Mesenchymal stem cell (in vitro differentiated cells and primary cell): ENCODE data around the gene FZD7. TPM values are rescaled to one million over a fixed set of nuclear protein-coding genes. Genes with fewer than 3 reads are reported as not detected.
A peak's percentile ranks its signal among the peaks of the same experiment; 100 is the strongest.

Experiments
- DNase-seq: peaks from one replicate; pipeline ENCODE4 v3.0.0-alpha.2; 2013
- H2AFZ ChIP-seq: one replicate; pipeline ENCODE4 v1.6.1; 2013; ENCODE audit warnings: low read depth, mild to moderate bottlenecking, control low read depth, inconsistent platforms, low read length, moderate library complexity
- H2AK5ac ChIP-seq: 2 replicates; pipeline ENCODE4 v1.6.1; 2013; ENCODE audit warnings: low read length, moderate library complexity, mild to moderate bottlenecking, inconsistent platforms; ENCODE audit not compliant: severe bottlenecking
- H2BK120ac ChIP-seq: one replicate; pipeline ENCODE4 v1.6.1; 2013; ENCODE audit warnings: low read depth, mild to moderate bottlenecking, inconsistent platforms, low read length, moderate library complexity
- H2BK12ac ChIP-seq, 2 experiments: one replicate each; pipeline ENCODE4 v1.6.1; 2013; ENCODE audit warnings: inconsistent platforms in 2 of 2, low read length in 2 of 2, mild to moderate bottlenecking in 2 of 2, moderate library complexity in 2 of 2, control low read depth in 1 of 2
- H2BK15ac ChIP-seq: one replicate; pipeline ENCODE4 v1.6.1; 2013; ENCODE audit warnings: mild to moderate bottlenecking, low read depth, inconsistent platforms; ENCODE audit not compliant: poor library complexity, severe bottlenecking
- H2BK5ac ChIP-seq: 2 replicates; pipeline ENCODE4 v1.6.1; 2013; ENCODE audit warnings: low read depth, mild to moderate bottlenecking, low read length, control low read depth, inconsistent platforms; ENCODE audit not compliant: poor library complexity, severe bottlenecking
- H3K14ac ChIP-seq, 2 experiments: one replicate each; pipeline ENCODE4 v1.6.1; 2013; ENCODE audit warnings: inconsistent platforms in 2 of 2, low read length in 2 of 2, control low read depth in 1 of 2, mild to moderate bottlenecking in 1 of 2, moderate library complexity in 1 of 2
- H3K18ac ChIP-seq, 2 experiments: one replicate each; pipeline ENCODE4 v1.6.1; 2013; ENCODE audit warnings: inconsistent platforms in 2 of 2, low read length in 2 of 2, control low read depth in 1 of 2, low read depth in 1 of 2, mild to moderate bottlenecking in 1 of 2
- H3K23ac ChIP-seq, 2 experiments: one replicate each; pipeline ENCODE4 v1.6.1; 2013; ENCODE audit warnings: inconsistent platforms in 2 of 2, low read length in 2 of 2, mild to moderate bottlenecking in 2 of 2, moderate library complexity in 2 of 2, control low read depth in 1 of 2
- H3K27ac ChIP-seq: 2 replicates; pipeline ENCODE4 v1.5.1; 2013; ENCODE audit warnings: mild to moderate bottlenecking, moderate library complexity, low read length, control low read depth, inconsistent platforms; ENCODE audit not compliant: poor library complexity, severe bottlenecking
- H3K27me3 ChIP-seq, 2 experiments: 2 replicates each; pipeline versions ENCODE4 v1.6.1 to v1.7.0; 2013; ENCODE audit warnings: low read length in 2 of 2, mild to moderate bottlenecking in 2 of 2, moderate library complexity in 2 of 2, control low read depth in 1 of 2, inconsistent platforms in 1 of 2; ENCODE audit not compliant: control insufficient read depth in 1 of 2, insufficient read depth in 1 of 2
- H3K36me3 ChIP-seq, 2 experiments: 2 replicates each; pipeline versions ENCODE4 v1.6.1 to v1.7.0; 2013; ENCODE audit warnings: low read length in 2 of 2, control low read depth in 1 of 2, inconsistent platforms in 1 of 2, low read depth in 1 of 2, mild to moderate bottlenecking in 1 of 2; ENCODE audit not compliant: insufficient read depth in 2 of 2, control insufficient read depth in 1 of 2
- H3K4ac ChIP-seq, 2 experiments: one replicate each; pipeline ENCODE4 v1.6.1; 2013; ENCODE audit warnings: inconsistent platforms in 2 of 2, low read length in 2 of 2, mild to moderate bottlenecking in 2 of 2, moderate library complexity in 2 of 2, control low read depth in 1 of 2, low read depth in 1 of 2
- H3K4me1 ChIP-seq: 2 replicates; pipeline ENCODE4 v1.6.1; 2013; ENCODE audit warnings: low read depth, low read length, control low read depth; ENCODE audit not compliant: control insufficient read depth, insufficient read depth
- H3K4me2 ChIP-seq: 2 replicates; pipeline ENCODE4 v1.6.1; 2013; ENCODE audit warnings: low read length, mild to moderate bottlenecking, inconsistent platforms; ENCODE audit not compliant: poor library complexity, severe bottlenecking
- H3K4me3 ChIP-seq, 2 experiments: 2 replicates each; pipeline versions ENCODE4 v1.5.1 to v1.7.0; 2013; ENCODE audit warnings: low read length in 2 of 2, mild to moderate bottlenecking in 2 of 2, control low read depth in 1 of 2, low read depth in 1 of 2; ENCODE audit not compliant: insufficient read depth in 1 of 2
- H3K79me1 ChIP-seq: replicated peaks from 2 replicates; pipeline ENCODE4 v1.6.1; 2013; ENCODE audit warnings: mild to moderate bottlenecking, control low read depth, low read length, inconsistent platforms; ENCODE audit not compliant: poor library complexity, severe bottlenecking
- H3K9ac ChIP-seq: 2 replicates; pipeline ENCODE4 v1.7.0; 2013; ENCODE audit warnings: mild to moderate bottlenecking, low read length, moderate library complexity
- H3K9me3 ChIP-seq: 2 replicates; pipeline ENCODE4 v1.7.0; 2013; ENCODE audit warnings: mild to moderate bottlenecking, low read length; ENCODE audit not compliant: control insufficient read depth
- H4K8ac ChIP-seq: one replicate; pipeline ENCODE4 v1.6.1; 2013; ENCODE audit warnings: inconsistent platforms, mild to moderate bottlenecking, low read length, moderate library complexity
- H4K91ac ChIP-seq: one replicate; pipeline ENCODE4 v1.6.1; 2013; ENCODE audit warnings: mild to moderate bottlenecking, low read length, inconsistent platforms
- WGBS: methylation state at CpG from one replicate; pipeline ENCODE4 v1.1.7; 2013; ENCODE audit warnings: mixed read lengths; 5-methylcytosine and 5-hydroxymethylcytosine counted together
- polyA plus RNA-seq, 2 experiments: library from polyadenylated mRNA; stranded (reverse); fragments of 200-250 nt; gene quantifications; one replicate each; pipeline ENCODE4 v1.2.3, GENCODE V29; 2013

FZD7 gene
- polyA plus RNA-seq (2013, experiment 1 of 2): 25.4 TPM
- 27.1 TPM for polyA plus RNA-seq (2013, experiment 2 of 2)

GRCh38 chr2:202033317-202034248 lies at the start of gene FZD7:
Gene FZD7 (plus strand): TSS chr2:202033855. CDS start chr2:202034648, 793 bp downstream.
- H2BK15ac ChIP-seq: peak within 1 kb of the TSS; percentile 88

GRCh38 chr2:201984333-201984732 lies 49.3 kb upstream of the FZD7 start:
- DNase-seq: no peak
- Histone ChIP-seq H2BK15ac (no peak overlapping the region), H2BK12ac (no peak overlapping the region), H3K79me1 (no peaks in the 10 kb centered on the region), H3K36me3 (no peaks in the 10 kb centered on the region), H3K9ac (no peak overlapping the region), H3K27ac (no peak overlapping the region), H3K14ac (no peak overlapping the region), H4K8ac (no peak overlapping the region), H2AFZ (no peak overlapping the region), H4K91ac (no peak overlapping the region), H3K4ac (no peak overlapping the region), H2BK120ac (no peak overlapping the region), H3K4me3 (no peak overlapping the region), H3K27me3 (peaks cover 0 to 32% of the 10 kb centered on the region in 2 experiments), H3K4me1 (no peaks in the 10 kb centered on the region), H3K23ac (no peak overlapping the region), H2BK5ac (no peak overlapping the region), H3K4me2 (no peak overlapping the region), H3K9me3 (no peaks in the 10 kb centered on the region), H3K18ac (no peak overlapping the region), H2AK5ac (no peak overlapping the region)
- 97% methylated on average over 3 of the region's 3 CpGs for WGBS

More at GRCh38 chr2:202033317-202034248, at the start of gene FZD7:
- H4K91ac ChIP-seq: peak within 1 kb of the TSS; percentile 95
- H2BK12ac ChIP-seq: peak within 1 kb of the TSS in 1 of 2 experiments; percentile 82
- peak within 1 kb of the TSS; percentile 96 for H4K8ac ChIP-seq
- peak within 1 kb of the TSS in 1 of 2 experiments; percentile 92 for H3K23ac ChIP-seq
- H3K9ac ChIP-seq: peak within 1 kb of the TSS; percentile 90
- peaks cover 6% of the 10 kb centered on the region for H3K79me1 ChIP-seq
- under 1% methylated on average over 35 of the region's 109 CpGs for WGBS
- peak within 1 kb of the TSS; percentile 45 to 96 for H3K14ac ChIP-seq
- H3K4ac ChIP-seq: peak within 1 kb of the TSS; percentile 87 to 92
- peak; percentile 94 for DNase-seq
- no peaks in the 10 kb centered on the region for H3K9me3 ChIP-seq
- H3K4me3 ChIP-seq: peak within 1 kb of the TSS; percentile 76 to 88
- H3K27ac ChIP-seq: peak within 1 kb of the TSS; percentile 100
- peaks cover 0 to 31% of the 10 kb centered on the region in 2 experiments for H3K27me3 ChIP-seq
- peaks cover 0 to 6% of the 10 kb centered on the region in 2 experiments for H3K36me3 ChIP-seq
- peak within 1 kb of the TSS; percentile 97 for H2BK5ac ChIP-seq
- H2AK5ac ChIP-seq: no peak within 1 kb of the TSS
- H3K4me2 ChIP-seq: peak within 1 kb of the TSS; percentile 99
- peak within 1 kb of the TSS; percentile 96 for H2BK120ac ChIP-seq
- peaks cover 25% of the 10 kb centered on the region for H3K4me1 ChIP-seq
- H2AFZ ChIP-seq: peak within 1 kb of the TSS; percentile 84
- peak within 1 kb of the TSS; percentile 92 to 98 for H3K18ac ChIP-seq

- Histone ChIP-seq H3K18ac (no peak overlapping the region), H3K4ac (no peak overlapping the region), H3K4me3 (no peak overlapping the region), H3K27me3 (peaks cover 0 to 31% of the 10 kb centered on the region in 2 experiments), H3K27ac (no peak overlapping the region), H3K23ac (no peak overlapping the region), H2AFZ (no peak overlapping the region), H3K9ac (no peak overlapping the region), H3K79me1 (no peaks in the 10 kb centered on the region), H3K9me3 (no peaks in the 10 kb centered on the region), H3K4me2 (no peak overlapping the region), H3K14ac (peak overlapping the region in 1 of 2 experiments; percentile 4), H2BK15ac (no peak overlapping the region), H3K4me1 (no peaks in the 10 kb centered on the region), H2AK5ac (no peak overlapping the region), H2BK5ac (no peak overlapping the region), H4K91ac (no peak overlapping the region), H2BK120ac (no peak overlapping the region), H4K8ac (no peak overlapping the region), H2BK12ac (no peak overlapping the region), H3K36me3 (no peaks in the 10 kb centered on the region)
- DNase-seq: no peak
- WGBS: 91% methylated on average over 12 of the region's 12 CpGs
Observed at GRCh38 chr2:201984800-201985525, 48.7 kb upstream of the FZD7 start.
